ENCODE data around the gene BMP7. TPM values are rescaled to one million over a fixed set of nuclear protein-coding genes. Genes with fewer than 3 reads are reported as not detected.

Gene BMP7
- total and polyA plus RNA-seq, 9 of the 15 experiments (the other 6 are each of a cell fraction or from before 2014, with no cell fraction given), result 0.18 TPM; not detected in 8

GRCh38 chr20:57176842-57177241, 89.6 kb downstream of the BMP7 start:
- Histone ChIP-seq H4K20me1 (replicated peaks; ENCODE audit: control insufficient read depth, insufficient read depth, low read length) (no peaks in the 10 kb centered on the region), H3K9me3 (replicated peaks; ENCODE audit: control insufficient read depth, insufficient read depth, low read depth, low read length) (no peaks in the 10 kb centered on the region; the same call in 1 of the 2 replicates), H3K9me1 (ENCODE audit: control insufficient read depth, insufficient read depth, low read length) (no peaks in the 10 kb centered on the region), H3K27ac (ENCODE audit: extremely low read depth, low read depth, low read length) (no peak overlapping the region), H3K4me1 (replicated peaks in 1 of 2; ENCODE audit: control insufficient read depth in 2 of 2, insufficient read depth in 2 of 2, low read length in 2 of 2) (peaks cover 0 to 15% of the 10 kb centered on the region in 2 experiments; a peak in 2 of 5 replicates), H3K4me3 (no peak overlapping the region), H3K36me3 (ENCODE audit: control insufficient read depth, insufficient read depth, low read length) (no peaks in the 10 kb centered on the region), H3K4me2 (ENCODE audit: insufficient read depth, low read length) (no peak overlapping the region), H3K9ac (ENCODE audit: insufficient read depth in 1 of 2, low read depth in 2 of 2, low read length in 2 of 2) (no peak overlapping the region), H2AFZ (ENCODE audit: low read depth, low read length) (no peak overlapping the region), H3K79me2 (ENCODE audit: control insufficient read depth, insufficient read depth, low read length) (no peaks in the 10 kb centered on the region), H3K27me3 (ENCODE audit: control insufficient read depth in 2 of 2, insufficient read depth in 2 of 2, low read length in 2 of 2) (peaks cover 17 to 58% of the 10 kb centered on the region in 2 experiments; a peak in 4 of 5 replicates)
- BruUV-seq (replicated peaks), result no TSS peak
- no peak for ATAC-seq
- no peak for DNase-seq (ENCODE audit: extremely low read depth in 1 of 4, low spot score in 3 of 4)
- WGBS (ENCODE audit: insufficient coverage, low coverage, missing lambda C conversion rate), result 0% methylated on average over 2 of the region's 2 CpGs
- intact Hi-C loops (cut with micrococcal nuclease) (no loop called here), in situ Hi-C loops (cut with MboI) (no loop called here)
- ChIA-PET POLR2A (no interaction called here), CTCF (ENCODE audit: low intra/inter-chr PET ratio) (no interaction called here)
- FAIRE-seq, result no peak
- peak in 1 of 2 experiments; percentile 63; a peak in 1 of 4 replicates for TF ChIP-seq BCLAF1 (IDR thresholded peaks at IDR 0.05; ENCODE audit: borderline replicate concordance in 1 of 2, control insufficient read depth in 1 of 2, low read depth in 2 of 2, low read length in 1 of 2)
- TF ChIP-seq ZBTB11 (CRISPR knock-in tag; IDR thresholded peaks at IDR 0.05), result peak in 1 of 3 experiments; percentile 88; a peak in 2 of 6 replicates
- no peak for TF ChIP-seq ZFP36 (IDR thresholded peaks at IDR 0.05; ENCODE audit: low read depth, low read length, partially characterized antibody)

Data from K562 (cell line).